ENCODE results near the gene UBA52. TPM values are rescaled to one million over a fixed set of nuclear protein-coding genes. Genes with fewer than 3 reads are reported as not detected.

Gene UBA52
- total and polyA plus RNA-seq, 2 experiments from 2014 or later = 708 to 755 TPM

DNA sequence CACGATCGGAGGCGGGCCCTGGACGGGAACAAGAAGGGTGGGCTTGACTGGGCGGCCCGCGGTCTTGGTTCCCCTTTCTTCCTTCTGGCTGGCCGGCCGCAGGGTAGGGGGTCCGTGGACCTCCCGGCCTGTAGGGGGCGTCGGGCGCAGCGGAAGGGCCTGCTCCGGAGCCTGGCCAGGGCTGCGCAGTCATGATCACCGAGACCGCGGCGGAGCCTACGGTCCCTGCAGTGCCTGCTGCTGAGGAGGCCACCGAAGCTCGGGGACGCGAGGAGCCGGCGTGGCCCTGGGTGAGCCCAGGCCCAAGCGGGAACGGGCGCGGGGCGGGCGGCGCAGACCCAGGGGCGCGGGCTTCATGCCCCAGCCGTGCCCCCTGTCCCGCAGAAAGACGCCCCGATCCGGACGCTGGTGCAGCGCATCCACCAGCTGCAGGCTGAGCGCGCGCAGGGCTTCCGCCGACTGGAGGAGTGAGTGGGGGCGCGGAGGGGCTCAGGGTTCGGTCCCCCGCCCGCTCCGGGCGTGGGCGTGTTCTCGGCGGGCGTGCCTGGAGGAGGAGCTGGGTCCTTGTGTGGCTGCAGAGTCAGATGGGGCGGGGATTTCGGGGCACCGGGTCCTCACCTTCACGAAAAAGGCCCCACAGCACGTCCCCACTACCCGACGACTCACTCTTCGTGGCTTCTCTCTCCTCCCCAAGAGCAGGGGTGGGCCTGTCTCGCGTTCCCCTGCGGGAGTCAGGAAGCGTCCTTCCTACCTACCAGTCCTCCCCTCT is 17.1 kb downstream of the UBA52 start, which contains the start of gene REX1BD:
REX1BD (plus strand) TSS at position 188 of the 769 bp plus-strand sequence; CDS start at position 192, 4 bp downstream.
- TF ChIP-seq EZH2 (IDR thresholded peaks at IDR 0.05; ENCODE audit: insufficient read depth, poor library complexity, severe bottlenecking) (no peak), EZH2phosphoT487 (IDR thresholded peaks at IDR 0.05; ENCODE audit: insufficient read depth, low read depth) (no peak)
- Histone ChIP-seq H3K9ac (peak within 1 kb of the TSS; percentile 76), H3K36me3 (ENCODE audit: low read depth) (no peaks in the 10 kb centered on the region), H3K27ac (peak within 1 kb of the TSS; percentile 65), H3K27me3 (replicated peaks; ENCODE audit: insufficient read depth) (no peaks in the 10 kb centered on the region), H3K9me2 (ENCODE audit: insufficient read depth) (no peaks in the 10 kb centered on the region), H2AFZ (peak within 1 kb of the TSS; percentile 88), H3F3A (ENCODE audit: insufficient read depth) (peaks cover 13% of the 10 kb centered on the region), H3K4me3 (peak within 1 kb of the TSS; percentile 79), H3K4me2 (ENCODE audit: unreplicated experiment) (peak within 1 kb of the TSS; percentile 84), H3K4me1 (ENCODE audit: insufficient read depth) (peaks cover 7% of the 10 kb centered on the region; the same call in 1 of the 2 replicates), H4K20me1 (ENCODE audit: insufficient read depth) (no peaks in the 10 kb centered on the region), H3K9me3 (ENCODE audit: low read depth) (no peaks in the 10 kb centered on the region), H3K79me2 (ENCODE audit: insufficient read depth) (no peaks in the 10 kb centered on the region)
- DNase-seq = peak; percentile 87
- in situ Hi-C loops (cut with MboI) = loop anchor here (25.0 kb wide), 1 partner anchor 126 kb away; no protein-coding TSS in a partner anchor
- 0 to 2% methylated on average over 57 to 71 of the region's 72 CpGs for WGBS, 2 experiments (ENCODE audit: low coverage in 1 of 2, low lambda C conversion rate in 2 of 2, missing lambda C conversion rate in 2 of 2)

GRCh38 chr19:18589380-18590272 is 18.0 kb downstream of the UBA52 start:
- Histone ChIP-seq H3K79me2 (ENCODE audit: insufficient read depth) (no peaks in the 10 kb centered on the region), H3F3A (ENCODE audit: insufficient read depth) (peaks cover 13% of the 10 kb centered on the region), H3K4me2 (ENCODE audit: unreplicated experiment) (peak overlapping the region; percentile 84), H3K9me2 (ENCODE audit: insufficient read depth) (no peaks in the 10 kb centered on the region), H3K9me3 (ENCODE audit: low read depth) (no peaks in the 10 kb centered on the region), H3K27me3 (replicated peaks; ENCODE audit: insufficient read depth) (no peaks in the 10 kb centered on the region), H3K9ac (peak overlapping the region; percentile 76), H3K4me1 (ENCODE audit: insufficient read depth) (peaks cover 7% of the 10 kb centered on the region; the same call in 1 of the 2 replicates), H2AFZ (peak overlapping the region; percentile 88), H4K20me1 (ENCODE audit: insufficient read depth) (no peaks in the 10 kb centered on the region), H3K4me3 (peak overlapping the region; percentile 79), H3K27ac (peak overlapping the region; percentile 65), H3K36me3 (ENCODE audit: low read depth) (no peaks in the 10 kb centered on the region)
- in situ Hi-C loops (cut with MboI) = loop anchor here (25.0 kb wide), 1 partner anchor 127 kb away; no protein-coding TSS in a partner anchor
- TF ChIP-seq EZH2 (IDR thresholded peaks at IDR 0.05; ENCODE audit: insufficient read depth, poor library complexity, severe bottlenecking) (no peak), EZH2phosphoT487 (IDR thresholded peaks at IDR 0.05; ENCODE audit: insufficient read depth, low read depth) (no peak)
- 8 to 9% methylated on average over 44 to 47 of the region's 52 CpGs for WGBS, 2 experiments (ENCODE audit: low coverage in 1 of 2, low lambda C conversion rate in 2 of 2, missing lambda C conversion rate in 2 of 2)
- peak; percentile 91 for DNase-seq

DNA sequence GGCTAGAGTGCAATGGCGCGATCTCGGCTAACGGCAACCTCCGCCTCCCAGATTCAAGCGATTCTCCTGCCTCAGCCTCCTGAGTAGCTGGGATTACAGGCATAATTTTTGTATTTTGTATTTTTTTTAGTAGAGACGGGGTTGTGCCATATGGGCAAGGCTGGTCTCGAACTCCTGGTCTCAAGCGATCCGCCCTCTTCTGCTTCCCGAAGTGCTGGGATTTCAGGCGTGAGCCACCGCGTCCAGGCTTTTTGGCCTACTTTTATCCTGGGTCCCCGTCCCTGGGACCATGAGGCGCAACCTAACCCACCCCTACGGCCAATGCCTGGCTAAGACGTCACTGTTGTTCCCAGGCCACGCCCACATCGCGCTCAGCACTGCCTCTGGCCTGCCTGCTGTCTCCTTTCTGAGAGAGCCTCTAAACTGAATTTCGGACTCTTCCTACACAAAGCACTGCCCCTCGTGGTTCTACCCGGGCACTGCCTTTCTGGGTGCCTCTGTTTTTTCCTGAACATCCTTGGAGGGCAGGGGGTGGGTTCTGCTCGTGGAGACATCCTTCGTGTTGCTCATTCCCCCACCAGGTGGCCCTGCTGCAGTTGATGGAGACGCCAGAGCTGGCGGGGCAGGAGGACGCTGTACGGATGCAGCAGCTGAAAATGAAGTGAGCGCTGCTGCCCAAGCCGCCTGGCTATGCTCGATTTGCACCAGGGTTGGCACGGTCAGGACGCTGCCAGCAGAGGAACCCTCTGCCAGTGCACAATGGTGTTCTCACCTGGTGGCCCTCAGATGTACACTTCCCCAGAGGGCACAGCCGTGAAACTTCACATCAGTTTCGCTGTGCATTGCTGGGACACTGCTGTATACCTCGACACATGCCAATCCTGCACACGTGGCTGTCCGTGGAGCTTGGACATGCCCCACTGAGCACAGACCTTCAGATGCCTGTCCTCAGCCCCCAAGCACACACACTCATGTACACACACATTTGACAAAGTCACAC is 18.9 kb downstream of the UBA52 start:
- WGBS, 2 experiments (ENCODE audit: low coverage in 1 of 2, low lambda C conversion rate in 2 of 2, missing lambda C conversion rate in 2 of 2) = 84 to 86% methylated on average over 40 of the region's 40 CpGs
- no peaks in the 10 kb centered on the region for H4K20me1 ChIP-seq (ENCODE audit: insufficient read depth)
- no peaks in the 10 kb centered on the region for H3K9me2 ChIP-seq (ENCODE audit: insufficient read depth)
- H3K9me3 ChIP-seq (ENCODE audit: low read depth) = no peaks in the 10 kb centered on the region
- no peak overlapping the region for H2AFZ ChIP-seq
- H3K9ac ChIP-seq = no peak overlapping the region
- peaks cover 13% of the 10 kb centered on the region for H3F3A ChIP-seq (ENCODE audit: insufficient read depth)
- TF ChIP-seq EZH2 (IDR thresholded peaks at IDR 0.05; ENCODE audit: insufficient read depth, poor library complexity, severe bottlenecking) (no peak), EZH2phosphoT487 (IDR thresholded peaks at IDR 0.05; ENCODE audit: insufficient read depth, low read depth) (no peak)
- no peaks in the 10 kb centered on the region for H3K27me3 ChIP-seq (replicated peaks; ENCODE audit: insufficient read depth)
- no peaks in the 10 kb centered on the region for H3K79me2 ChIP-seq (ENCODE audit: insufficient read depth)
- no peak overlapping the region for H3K27ac ChIP-seq
- peak overlapping the region; percentile 79; the same call in 1 of the 2 replicates for H3K4me3 ChIP-seq
- peaks cover 7% of the 10 kb centered on the region; the same call in 1 of the 2 replicates for H3K4me1 ChIP-seq (ENCODE audit: insufficient read depth)
- peak overlapping the region; percentile 84 for H3K4me2 ChIP-seq (ENCODE audit: unreplicated experiment)
- in situ Hi-C loops (cut with MboI) = loop anchor here (25.0 kb wide), 1 partner anchor 128 kb away; no protein-coding TSS in a partner anchor
- DNase-seq = no peak
- H3K36me3 ChIP-seq (ENCODE audit: low read depth) = no peaks in the 10 kb centered on the region

Measured in GM23248 (cell line).